ENCODE results near the gene BMPR1B. TPM values are rescaled to one million over a fixed set of nuclear protein-coding genes. Genes with fewer than 3 reads are reported as not detected.

BMPR1B gene
- total and polyA plus RNA-seq, 7 donors = 0.07 to 2.2 (median 1.8) TPM; not detected in 2

DNA sequence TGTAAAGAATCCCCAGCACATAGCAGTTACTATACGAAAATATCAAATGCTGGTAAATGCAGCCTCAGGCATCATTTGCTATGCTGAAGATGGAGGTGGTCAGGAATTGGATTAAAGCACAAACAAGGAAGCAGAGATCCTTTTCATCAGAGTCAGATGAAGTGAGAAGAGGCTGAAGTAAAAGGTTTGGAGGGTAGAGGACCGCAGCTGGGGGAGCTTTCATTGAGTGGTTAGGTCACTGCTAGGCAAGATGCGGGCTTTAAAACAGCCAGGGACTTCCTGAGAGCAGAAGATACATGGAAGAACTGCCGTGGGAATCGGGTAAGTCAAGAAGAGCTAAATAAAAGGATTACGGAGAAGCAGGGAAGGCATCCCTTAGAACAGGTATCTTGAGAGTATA, 439.6 kb downstream of the BMPR1B start:
- DNase-seq = no peak
- WGBS, 2 donors = 77 to 78% methylated on average over 6 of the region's 6 CpGs

GRCh38 chr4:95198961-95199360, 441.2 kb downstream of the BMPR1B start:
- TF ChIP-seq, protein P1, sequence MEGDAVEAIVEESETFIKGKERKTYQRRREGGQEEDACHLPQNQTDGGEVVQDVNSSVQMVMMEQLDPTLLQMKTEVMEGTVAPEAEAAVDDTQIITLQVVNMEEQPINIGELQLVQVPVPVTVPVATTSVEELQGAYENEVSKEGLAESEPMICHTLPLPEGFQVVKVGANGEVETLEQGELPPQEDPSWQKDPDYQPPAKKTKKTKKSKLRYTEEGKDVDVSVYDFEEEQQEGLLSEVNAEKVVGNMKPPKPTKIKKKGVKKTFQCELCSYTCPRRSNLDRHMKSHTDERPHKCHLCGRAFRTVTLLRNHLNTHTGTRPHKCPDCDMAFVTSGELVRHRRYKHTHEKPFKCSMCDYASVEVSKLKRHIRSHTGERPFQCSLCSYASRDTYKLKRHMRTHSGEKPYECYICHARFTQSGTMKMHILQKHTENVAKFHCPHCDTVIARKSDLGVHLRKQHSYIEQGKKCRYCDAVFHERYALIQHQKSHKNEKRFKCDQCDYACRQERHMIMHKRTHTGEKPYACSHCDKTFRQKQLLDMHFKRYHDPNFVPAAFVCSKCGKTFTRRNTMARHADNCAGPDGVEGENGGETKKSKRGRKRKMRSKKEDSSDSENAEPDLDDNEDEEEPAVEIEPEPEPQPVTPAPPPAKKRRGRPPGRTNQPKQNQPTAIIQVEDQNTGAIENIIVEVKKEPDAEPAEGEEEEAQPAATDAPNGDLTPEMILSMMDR (IDR thresholded peaks at IDR 0.05) = no peak
- TF ChIP-seq EP300 (IDR thresholded peaks at IDR 0.05) (no peak), POLR2AphosphoS5 (IDR thresholded peaks at IDR 0.05) (no peak), POLR2A (IDR thresholded peaks at IDR 0.05) (no peak)
- Histone ChIP-seq H3K27me3 (no peaks in the 10 kb centered on the region), H3K4me1 (no peaks in the 10 kb centered on the region), H3K27ac (no peak overlapping the region), H3K9me3 (no peaks in the 10 kb centered on the region), H3K4me3 (no peak overlapping the region), H3K36me3 (no peaks in the 10 kb centered on the region)
- intact Hi-C loops (cut with DNase I) = no loop called here
- 94% methylated on average over 7 of the region's 7 CpGs for WGBS, 2 donors
- DNase-seq = no peak

More for the DNA sequence above, 439.6 kb downstream of the BMPR1B start:
- Histone ChIP-seq H3K9me3 (no peaks in the 10 kb centered on the region), H3K27me3 (no peaks in the 10 kb centered on the region), H3K27ac (no peak overlapping the region), H3K4me1 (no peaks in the 10 kb centered on the region), H3K4me3 (no peak overlapping the region), H3K36me3 (no peaks in the 10 kb centered on the region)
- intact Hi-C loops (cut with DNase I) = no loop called here
- no peak for TF ChIP-seq EP300 (IDR thresholded peaks at IDR 0.05)
- no peak for TF ChIP-seq POLR2AphosphoS5 (IDR thresholded peaks at IDR 0.05)
- TF ChIP-seq, protein P1 (IDR thresholded peaks at IDR 0.05) = no peak
- TF ChIP-seq POLR2A (IDR thresholded peaks at IDR 0.05) = no peak

DNA sequence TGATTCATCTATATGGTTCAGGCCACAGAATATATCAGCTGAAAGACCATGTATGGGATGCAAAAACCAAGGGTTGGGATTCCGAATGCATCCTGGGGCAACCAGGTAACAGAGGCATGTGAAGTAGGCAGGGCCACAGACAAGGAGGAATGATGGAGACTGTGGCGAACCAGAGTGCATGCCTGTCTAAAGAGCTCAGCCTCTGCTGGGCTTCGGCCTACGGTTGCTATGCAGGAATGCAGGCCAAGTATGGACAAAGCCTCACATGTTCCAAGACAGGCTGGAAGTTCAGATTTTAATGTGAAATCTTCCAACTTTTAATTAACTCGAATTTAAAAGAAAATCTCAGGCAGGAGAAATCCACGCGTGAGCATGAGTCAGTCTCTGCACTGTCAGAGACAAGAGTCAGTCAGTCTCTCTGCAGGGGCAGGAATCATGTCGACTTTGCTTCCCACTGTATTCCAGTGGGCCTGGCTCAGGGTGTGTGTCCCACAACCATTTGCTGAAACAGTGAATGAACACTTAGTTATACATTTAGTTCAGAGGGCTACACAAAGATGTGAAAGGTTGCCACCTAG, 446.6 kb downstream of the BMPR1B start:
- Histone ChIP-seq H3K27ac (no peak overlapping the region), H3K4me3 (no peak overlapping the region), H3K9me3 (no peaks in the 10 kb centered on the region), H3K27me3 (no peaks in the 10 kb centered on the region), H3K36me3 (no peaks in the 10 kb centered on the region), H3K4me1 (no peaks in the 10 kb centered on the region)
- 85 to 88% methylated on average over 8 of the region's 8 CpGs for WGBS, 2 donors
- intact Hi-C loops (cut with DNase I) = no loop called here
- no peak for TF ChIP-seq POLR2AphosphoS5 (IDR thresholded peaks at IDR 0.05)
- TF ChIP-seq, protein P1 (IDR thresholded peaks at IDR 0.05) = no peak
- TF ChIP-seq POLR2A (IDR thresholded peaks at IDR 0.05) = no peak
- no peak for TF ChIP-seq EP300 (IDR thresholded peaks at IDR 0.05)
- DNase-seq = no peak

GRCh38 chr4:95204873-95205272, 447.1 kb downstream of the BMPR1B start:
- TF ChIP-seq POLR2AphosphoS5 (IDR thresholded peaks at IDR 0.05) = no peak
- no peak for TF ChIP-seq EP300 (IDR thresholded peaks at IDR 0.05)
- TF ChIP-seq POLR2A (IDR thresholded peaks at IDR 0.05) = no peak
- TF ChIP-seq, protein P1 (IDR thresholded peaks at IDR 0.05) = no peak
- 29 to 59% methylated on average over 5 of the region's 5 CpGs for WGBS, 2 donors
- intact Hi-C loops (cut with DNase I) = no loop called here
- Histone ChIP-seq H3K4me1 (no peaks in the 10 kb centered on the region), H3K36me3 (no peaks in the 10 kb centered on the region), H3K27ac (no peak overlapping the region), H3K4me3 (no peak overlapping the region), H3K9me3 (no peaks in the 10 kb centered on the region), H3K27me3 (no peaks in the 10 kb centered on the region)
- DNase-seq = no peak
